Prostate gland (tissue), 2 donors: ENCODE data around the gene RPL28. TPM values are rescaled to one million over a fixed set of nuclear protein-coding genes. Genes with fewer than 3 reads are reported as not detected.

ENCODE experiments used
- DNase-seq: peaks from one replicate; pipeline ENCODE4 v3.0.0-alpha.2; 2019; ENCODE audit warnings: low spot score
- H3K27ac ChIP-seq, 2 donors: fragments of 200-600 bp; sonication (generic); 2 replicates each; pipeline ENCODE4 v1.5.1; 2017 to 2019
- H3K27me3 ChIP-seq: fragments of 200-600 bp; sonication (generic); replicated peaks from 2 replicates; pipeline ENCODE4 v1.5.1; 2019; ENCODE audit not compliant: insufficient read depth
- H3K36me3 ChIP-seq, 2 donors: fragments of 200-600 bp; sonication (generic); 1 replicate in 1 of 2; 2 replicates in 1 of 2; pipeline versions ENCODE4 v1.5.1 to v1.8.1; 2017 to 2019
- H3K4me1 ChIP-seq: fragments of 200-600 bp; sonication (generic); replicated peaks from 2 replicates; pipeline ENCODE4 v1.5.1; 2019
- H3K4me3 ChIP-seq, 2 donors: fragments of 200-600 bp; sonication (generic); 2 replicates each; pipeline ENCODE4 v1.5.1; 2017 to 2019
- H3K9me3 ChIP-seq: fragments of 200-600 bp; sonication (generic); 2 replicates; pipeline ENCODE4 v1.5.1; 2017
- POLR2A ChIP-seq: fragments of 450-650 bp; IDR thresholded peaks from one replicate; pipeline ENCODE4 v1.6.1; 2016; ENCODE audit warnings: antibody characterized with exemption, mild to moderate bottlenecking
- POLR2AphosphoS5 ChIP-seq: sonication (generic); formaldehyde crosslinking; IDR thresholded peaks from one replicate; pipeline ENCODE4 v1.6.1; 2017; ENCODE audit warnings: antibody characterized with exemption
- WGBS: methylation state at CpG from one replicate; pipeline ENCODE4 v1.1.5; 2018; 5-methylcytosine and 5-hydroxymethylcytosine counted together
- intact Hi-C: fragments of 100-400 bp; cut with DNase I; formaldehyde crosslinking; loops from one replicate; pipeline ENCODE4 v1.14.2; 2022
- total RNA-seq, 2 donors: library from RNA; depleted of rRNA; stranded (reverse); fragments of >200 nt; gene quantifications; one replicate each; pipeline ENCODE4 v1.1.0, GENCODE V29; 2016
- TF ChIP-seq, protein P1 (sequence below), 4 experiments: fragments of 200-600 bp in 2 of 4; fragments of 450-650 bp in 2 of 4; sonication (generic) in 2 of 4; IDR thresholded peaks; 1 replicate in 3 of 4; 2 replicates in 1 of 4; pipeline ENCODE4 v1.5.1; 2016 to 2019; ENCODE audit warnings: antibody characterized with exemption in 4 of 4, mild to moderate bottlenecking in 2 of 4, moderate library complexity in 2 of 4

The RPL28 gene
- total RNA-seq, 2 donors from 2014 or later, result 439 to 554 TPM

DNA sequence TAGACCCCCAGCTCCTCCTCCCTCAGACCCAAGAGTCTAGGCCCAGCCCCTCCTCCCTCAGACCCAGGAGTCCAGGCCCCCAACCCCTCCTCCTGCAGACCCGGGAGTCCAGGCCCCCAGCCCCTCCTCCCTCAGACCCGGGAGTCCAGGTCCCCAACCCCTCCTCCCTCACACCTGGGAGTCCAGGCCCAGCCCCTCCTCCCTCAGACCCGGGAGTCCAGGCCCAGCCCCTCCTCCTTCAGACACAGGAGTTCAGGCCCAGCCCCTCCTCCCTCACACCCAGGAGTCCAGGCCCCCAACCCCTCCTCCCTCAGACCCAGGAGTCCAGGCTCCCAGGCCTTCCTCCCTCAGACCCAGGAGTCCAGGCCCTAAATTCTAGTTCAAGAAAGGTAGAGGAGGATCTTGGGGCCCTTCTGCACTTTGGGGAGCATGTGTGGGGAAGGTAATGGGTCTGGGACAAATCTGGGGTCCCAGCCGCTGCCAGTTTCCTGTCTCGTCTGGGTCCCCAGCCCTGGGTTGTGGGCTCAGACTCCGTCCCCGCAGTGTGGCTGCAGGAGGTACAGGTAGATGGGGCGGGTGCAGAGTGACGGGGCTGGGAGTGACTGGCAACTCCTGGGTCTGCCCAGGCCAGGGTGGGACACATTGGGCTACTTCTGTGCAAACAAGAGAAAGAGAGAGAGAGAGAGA is 12.3 kb upstream of the RPL28 start:
- 48% methylated on average over 9 of the region's 9 CpGs for WGBS
- H3K27me3 ChIP-seq, result peaks cover 44% of the 10 kb centered on the region
- H3K36me3 ChIP-seq, result no peaks in the 10 kb centered on the region
- no peak for TF ChIP-seq POLR2A
- TF ChIP-seq POLR2AphosphoS5, result no peak
- no peak for DNase-seq
- H3K4me3 ChIP-seq, result no peak overlapping the region
- H3K27ac ChIP-seq, result no peak overlapping the region
- no peaks in the 10 kb centered on the region for H3K9me3 ChIP-seq
- intact Hi-C loops, result no loop called here
- H3K4me1 ChIP-seq, result peaks cover 4% of the 10 kb centered on the region

DNA sequence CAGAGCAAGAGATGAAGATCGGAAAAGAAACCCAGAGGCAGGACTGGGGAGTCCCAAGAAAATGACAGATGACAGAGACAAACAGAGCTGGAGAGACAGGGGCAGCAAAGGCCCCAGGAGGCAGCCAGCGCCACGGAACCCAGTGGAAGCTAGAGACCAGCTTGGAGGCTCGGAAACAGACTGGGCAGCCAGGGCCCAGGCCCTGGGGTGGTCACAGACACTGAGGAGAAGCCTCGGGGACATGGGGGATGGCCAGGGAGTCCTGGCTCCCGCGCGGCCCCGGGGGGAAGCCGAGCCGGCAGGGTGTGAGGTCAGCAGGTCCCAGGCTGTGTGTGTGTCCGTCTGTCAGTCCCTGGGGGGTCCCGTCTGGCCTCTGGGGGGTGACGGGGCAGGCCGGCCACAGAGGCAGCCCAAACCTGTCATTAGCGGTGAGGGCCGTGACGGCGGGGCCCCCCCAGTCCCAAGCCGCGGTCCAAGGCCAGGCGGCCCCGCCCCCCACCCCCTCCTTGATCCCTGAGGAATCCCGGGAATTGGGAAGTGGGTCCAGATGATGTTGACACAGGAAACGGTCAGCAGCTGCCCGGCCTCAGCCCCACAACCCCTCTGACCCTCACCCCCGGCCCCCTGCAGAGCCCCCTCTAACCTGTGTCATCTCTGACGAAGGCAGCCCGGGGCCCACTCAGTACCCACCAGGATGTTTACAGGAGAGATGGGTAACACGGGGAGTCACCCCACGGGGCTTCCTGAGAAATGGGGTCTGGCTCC is 11.6 kb upstream of the RPL28 start:
- TF ChIP-seq POLR2A (no peak), POLR2AphosphoS5 (no peak)
- TF ChIP-seq, protein P1, sequence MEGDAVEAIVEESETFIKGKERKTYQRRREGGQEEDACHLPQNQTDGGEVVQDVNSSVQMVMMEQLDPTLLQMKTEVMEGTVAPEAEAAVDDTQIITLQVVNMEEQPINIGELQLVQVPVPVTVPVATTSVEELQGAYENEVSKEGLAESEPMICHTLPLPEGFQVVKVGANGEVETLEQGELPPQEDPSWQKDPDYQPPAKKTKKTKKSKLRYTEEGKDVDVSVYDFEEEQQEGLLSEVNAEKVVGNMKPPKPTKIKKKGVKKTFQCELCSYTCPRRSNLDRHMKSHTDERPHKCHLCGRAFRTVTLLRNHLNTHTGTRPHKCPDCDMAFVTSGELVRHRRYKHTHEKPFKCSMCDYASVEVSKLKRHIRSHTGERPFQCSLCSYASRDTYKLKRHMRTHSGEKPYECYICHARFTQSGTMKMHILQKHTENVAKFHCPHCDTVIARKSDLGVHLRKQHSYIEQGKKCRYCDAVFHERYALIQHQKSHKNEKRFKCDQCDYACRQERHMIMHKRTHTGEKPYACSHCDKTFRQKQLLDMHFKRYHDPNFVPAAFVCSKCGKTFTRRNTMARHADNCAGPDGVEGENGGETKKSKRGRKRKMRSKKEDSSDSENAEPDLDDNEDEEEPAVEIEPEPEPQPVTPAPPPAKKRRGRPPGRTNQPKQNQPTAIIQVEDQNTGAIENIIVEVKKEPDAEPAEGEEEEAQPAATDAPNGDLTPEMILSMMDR (IDR thresholded peaks at IDR 0.05), result no peak
- peaks cover 44% of the 10 kb centered on the region for H3K27me3 ChIP-seq
- no peaks in the 10 kb centered on the region for H3K36me3 ChIP-seq
- no peak for DNase-seq
- intact Hi-C loops, result no loop called here
- peaks cover 4% of the 10 kb centered on the region for H3K4me1 ChIP-seq
- WGBS, result 18% methylated on average over 24 of the region's 31 CpGs
- no peaks in the 10 kb centered on the region for H3K9me3 ChIP-seq
- H3K27ac ChIP-seq, result no peak overlapping the region
- no peak overlapping the region for H3K4me3 ChIP-seq

DNA sequence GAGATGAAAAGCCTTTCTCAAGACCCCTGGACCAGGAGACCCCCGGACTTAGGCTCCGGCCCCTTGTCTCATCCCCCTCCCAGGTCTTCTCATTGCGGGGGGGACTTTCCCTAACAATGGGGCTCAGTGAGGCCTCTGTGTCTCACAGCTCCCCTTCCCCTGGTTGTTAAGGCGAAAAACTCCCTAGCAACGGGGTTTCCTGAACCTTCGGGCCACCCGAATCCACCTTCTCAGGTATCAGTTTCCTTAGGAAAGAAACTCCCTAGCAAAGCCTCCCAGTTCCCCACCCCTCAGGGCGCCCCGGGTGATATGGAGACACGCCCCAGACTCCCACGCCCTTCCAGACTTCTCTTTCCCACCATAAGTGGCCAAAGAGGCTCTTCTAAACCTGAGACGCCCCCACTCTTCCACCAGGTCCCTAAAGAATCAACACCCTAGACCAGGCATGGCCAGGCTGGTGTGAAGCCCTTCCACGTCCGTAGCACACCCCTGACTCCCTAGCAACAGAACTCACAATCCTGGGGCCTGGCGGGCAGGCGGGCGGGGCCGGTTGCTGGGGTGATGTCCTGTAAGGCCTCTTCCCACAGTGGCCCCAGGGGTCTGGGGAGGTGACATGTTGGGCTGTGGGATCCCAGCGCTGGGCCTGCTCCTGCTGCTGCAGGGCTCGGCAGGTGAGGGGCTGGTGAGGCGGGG is 9.3 kb upstream of the RPL28 start, which contains the start of gene TMEM190:
Gene TMEM190, plus strand, starts transcription at position 586 of the 693 bp plus-strand sequence. Its CDS starts 28 bp downstream, at position 614.
- Histone ChIP-seq H3K27me3 (peaks cover 31% of the 10 kb centered on the region), H3K27ac (no peak within 1 kb of the TSS), H3K9me3 (no peaks in the 10 kb centered on the region), H3K36me3 (no peaks in the 10 kb centered on the region), H3K4me1 (no peaks in the 10 kb centered on the region), H3K4me3 (no peak within 1 kb of the TSS)
- WGBS, result 57% methylated on average over 18 of the region's 21 CpGs
- TF ChIP-seq POLR2A, result no peak
- no peak for TF ChIP-seq POLR2AphosphoS5
- TF ChIP-seq, protein P1 (IDR thresholded peaks at IDR 0.05), result no peak
- intact Hi-C loops, result no loop called here
- DNase-seq, result no peak

DNA sequence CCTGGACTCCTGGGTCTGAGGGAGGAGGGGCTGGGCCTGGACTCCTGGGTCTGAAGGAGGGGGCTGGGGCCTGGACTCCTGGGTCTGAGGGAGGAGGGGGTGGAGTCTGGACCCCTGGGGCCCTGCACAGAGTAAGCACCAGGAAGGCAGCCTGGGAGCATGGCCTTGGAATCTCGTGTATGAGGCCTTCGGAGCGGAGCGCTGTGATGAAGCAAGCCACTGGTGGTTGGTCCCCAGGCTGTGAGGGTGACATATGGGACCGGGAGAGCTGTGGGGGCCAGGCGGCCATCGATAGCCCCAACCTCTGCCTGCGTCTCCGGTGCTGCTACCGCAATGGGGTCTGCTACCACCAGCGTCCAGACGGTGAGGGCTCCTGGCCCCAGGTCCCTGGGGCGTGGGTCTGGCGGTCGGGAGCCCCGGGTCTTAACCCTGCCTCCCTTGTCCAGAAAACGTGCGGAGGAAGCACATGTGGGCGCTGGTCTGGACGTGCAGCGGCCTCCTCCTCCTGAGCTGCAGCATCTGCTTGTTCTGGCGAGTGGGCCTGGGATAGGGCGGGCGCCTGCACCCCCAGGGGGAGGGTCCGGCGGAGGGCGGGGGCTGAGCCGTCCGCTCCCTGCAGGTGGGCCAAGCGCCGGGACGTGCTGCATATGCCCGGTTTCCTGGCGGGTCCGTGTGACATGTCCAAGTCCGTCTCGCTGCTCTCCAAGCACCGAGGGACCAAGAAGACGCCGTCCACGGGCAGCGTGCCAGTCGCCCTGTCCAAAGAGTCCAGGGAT is 8.2 kb upstream of the RPL28 start:
- H3K36me3 ChIP-seq, result no peaks in the 10 kb centered on the region
- no peaks in the 10 kb centered on the region for H3K4me1 ChIP-seq
- peaks cover 21% of the 10 kb centered on the region for H3K27me3 ChIP-seq
- WGBS, result 18% methylated on average over 36 of the region's 43 CpGs
- TF ChIP-seq, protein P1 (IDR thresholded peaks at IDR 0.05), result no peak
- no peak for TF ChIP-seq POLR2AphosphoS5
- no peak for TF ChIP-seq POLR2A
- no peak overlapping the region for H3K27ac ChIP-seq
- no peak for DNase-seq
- H3K9me3 ChIP-seq, result no peaks in the 10 kb centered on the region
- intact Hi-C loops, result no loop called here
- no peak overlapping the region for H3K4me3 ChIP-seq
